ENCODE results near the gene RSPH9. TPM values are rescaled to one million over a fixed set of nuclear protein-coding genes. Genes with fewer than 3 reads are reported as not detected.

The RSPH9 gene
- total RNA-seq, 1 donor from 2014 or later: 6.2 TPM

- DNase-seq: no peak
Measured at GRCh38 chr6:43710576-43710975, 65.7 kb downstream of the RSPH9 start.

DNA sequence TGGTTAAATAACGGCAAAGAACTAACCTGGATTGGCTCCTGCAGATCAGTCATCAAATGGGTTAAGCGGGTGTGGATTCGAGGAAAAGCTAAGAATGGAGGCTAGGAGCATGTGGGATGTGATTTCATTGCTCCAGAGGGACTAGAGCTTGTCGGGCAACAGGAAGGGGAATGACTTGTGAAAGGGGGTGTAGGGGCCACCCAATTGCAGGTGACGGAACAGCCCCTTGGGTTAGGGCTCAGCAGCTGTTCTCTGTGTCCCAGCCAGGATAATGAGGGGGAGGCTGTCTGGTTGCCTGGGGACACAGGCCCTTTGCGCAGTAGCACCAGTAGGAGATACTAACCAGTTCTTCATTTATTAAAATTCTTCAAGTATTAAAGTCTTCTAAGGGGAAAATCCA, 67.7 kb downstream of the RSPH9 start:
- DNase-seq: no peak

- DNase-seq: no peak
Measured at GRCh38 chr6:43713643-43714310, 68.9 kb downstream of the RSPH9 start.

DNA sequence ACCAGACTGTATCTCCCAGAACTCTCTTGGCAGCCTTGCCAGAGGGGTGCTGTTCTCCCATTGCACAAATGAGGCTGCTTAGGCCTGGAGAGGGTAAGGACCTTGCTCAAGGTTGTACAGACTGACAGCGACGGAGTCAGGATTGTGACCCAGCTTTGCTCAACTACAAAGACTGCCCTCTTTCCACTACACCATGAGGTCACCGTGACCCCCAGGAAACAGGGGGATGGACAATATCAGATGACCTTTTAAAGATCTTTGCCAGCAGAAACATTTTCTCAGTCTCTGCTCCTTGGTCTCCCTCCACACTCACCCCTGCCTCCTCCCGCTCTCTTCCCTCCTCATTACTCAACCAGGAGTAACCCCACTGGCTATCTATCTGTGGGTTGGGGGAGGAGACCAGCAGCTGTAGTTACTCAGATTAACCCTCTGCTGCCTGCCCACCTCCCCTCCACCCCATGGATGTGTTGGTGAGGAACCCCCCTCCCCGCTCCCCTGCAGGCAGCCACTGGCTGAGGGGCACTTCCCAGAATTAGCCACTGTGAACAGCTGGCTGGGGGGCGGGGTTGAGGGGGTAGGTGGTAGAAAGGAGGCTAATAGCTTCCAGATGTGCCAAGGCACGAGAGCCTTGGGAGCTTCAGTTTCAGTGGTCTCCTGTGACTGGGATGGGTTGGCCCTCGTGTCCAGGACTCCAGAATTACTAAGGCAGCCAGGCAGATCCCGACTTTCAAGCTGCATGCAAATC, 69.6 kb downstream of the RSPH9 start:
- no peak for DNase-seq

- no peak for DNase-seq
Measured at GRCh38 chr6:43715056-43715788, 70.4 kb downstream of the RSPH9 start.

- DNase-seq: no peak
Measured at GRCh38 chr6:43716099-43716498, 71.3 kb downstream of the RSPH9 start.

DNA sequence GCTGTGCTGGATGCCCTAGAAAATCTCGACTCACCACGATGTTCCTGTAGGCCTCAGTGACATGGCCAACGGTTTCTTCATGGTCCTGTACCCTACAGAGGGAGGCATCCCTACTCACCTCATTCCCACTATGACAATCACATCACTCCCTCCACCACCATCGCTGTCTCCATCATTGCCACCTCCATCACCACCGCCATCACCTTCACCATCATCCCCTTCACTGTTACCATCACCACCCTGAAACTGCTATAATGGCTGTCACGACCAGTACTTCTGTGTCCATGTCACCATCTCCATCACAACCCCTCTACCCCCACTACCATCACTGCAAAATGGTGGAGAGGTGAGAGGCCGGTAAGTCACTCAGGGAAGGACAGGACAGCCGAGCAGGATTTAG, 72.6 kb downstream of the RSPH9 start:
- DNase-seq: no peak

DNA sequence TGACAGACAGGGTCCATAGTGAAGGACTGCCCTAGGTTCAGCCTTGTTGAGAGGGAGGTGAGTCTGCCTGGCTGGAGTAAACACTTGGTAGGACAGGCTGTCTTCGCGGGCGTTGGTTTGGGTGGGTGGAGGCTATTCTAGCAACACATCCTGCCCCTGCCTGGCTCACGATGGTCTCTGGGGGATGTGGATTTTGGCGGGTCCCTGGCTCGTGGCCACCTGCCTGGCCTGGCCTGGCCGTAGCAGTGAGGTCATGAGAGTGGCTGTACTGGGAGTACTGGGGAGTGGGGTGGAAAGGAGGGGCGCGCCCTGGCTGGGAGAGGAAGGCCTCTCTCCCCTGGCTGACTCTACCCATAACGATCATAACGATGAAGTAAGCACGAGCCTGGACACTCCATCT, 73.0 kb downstream of the RSPH9 start:
- no peak for DNase-seq

DNA sequence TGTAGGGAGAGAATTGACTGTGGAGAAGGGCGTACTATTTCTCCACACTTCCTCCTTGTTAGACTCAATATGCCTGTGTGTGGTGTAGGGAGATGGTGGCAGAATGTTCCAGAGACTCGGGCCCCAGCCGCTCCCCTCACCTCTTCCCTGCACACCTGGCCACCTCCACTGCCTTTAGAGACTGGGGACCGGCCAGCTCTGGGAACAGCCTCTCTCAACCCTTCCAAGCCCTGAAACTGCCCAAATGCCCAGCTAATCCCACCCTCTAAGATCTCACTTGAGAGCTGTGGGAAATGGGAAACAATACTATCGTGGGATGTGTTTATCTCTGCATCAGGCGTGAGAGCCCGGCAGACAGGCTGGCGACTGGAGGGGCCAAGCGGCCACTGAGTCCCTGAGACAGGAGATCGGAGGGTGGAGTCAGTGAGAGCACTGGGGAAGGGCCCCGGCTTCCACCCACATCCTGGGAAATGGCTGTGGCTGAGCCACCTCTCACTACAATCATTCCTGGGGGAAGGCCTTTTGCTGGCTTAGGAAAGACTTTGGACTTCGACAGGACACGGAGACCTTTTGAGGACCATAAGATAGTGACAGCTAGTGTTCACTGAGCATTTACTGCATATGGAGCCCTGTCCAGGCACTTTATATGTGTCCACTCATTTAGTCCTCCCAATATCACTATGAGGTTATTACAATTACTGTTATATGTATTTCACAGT, 73.7 kb downstream of the RSPH9 start:
- DNase-seq: no peak

- DNase-seq: no peak
Measured at GRCh38 chr6:43719511-43719910, 74.7 kb downstream of the RSPH9 start.

- DNase-seq: no peak
Measured at GRCh38 chr6:43720999-43721398, 76.2 kb downstream of the RSPH9 start.

Other genes with a start within 250 kb of the RSPH9 start
- gene ABCC10, start 217.5 kb upstream of the RSPH9 start, total RNA-seq: 22.0 TPM
- gene DLK2, start 189.5 kb upstream of the RSPH9 start, total RNA-seq: 7.3 TPM
- gene TJAP1, start 167.5 kb upstream of the RSPH9 start, total RNA-seq: 5.0 TPM
- gene LRRC73, start 134.7 kb upstream of the RSPH9 start, total RNA-seq: 2.7 TPM
- 71.4 TPM for gene YIPF3, start 128.1 kb upstream of the RSPH9 start, total RNA-seq
- 22.0 TPM for gene POLR1C, start 127.9 kb upstream of the RSPH9 start, total RNA-seq
- 47.4 TPM for gene XPO5, start 69.0 kb upstream of the RSPH9 start, total RNA-seq
- gene POLH, start 68.9 kb upstream of the RSPH9 start, total RNA-seq: 13.6 TPM
- 33.5 TPM for gene GTPBP2, start 15.8 kb upstream of the RSPH9 start, total RNA-seq
- 22.3 TPM for gene MAD2L1BP, start 9.2 kb upstream of the RSPH9 start, total RNA-seq
- 11.7 TPM for gene MRPS18A, start 42.8 kb downstream of the RSPH9 start, total RNA-seq
- gene VEGFA, start 125.2 kb downstream of the RSPH9 start, total RNA-seq: 32.3 TPM

Measured in occipital lobe (tissue), 2 donors.